PC-9 (cell line): ENCODE results near the gene PIK3R6. TPM values are rescaled to one million over a fixed set of nuclear protein-coding genes. Genes with fewer than 3 reads are reported as not detected.

Experiments
- BruUV-seq: library from RNA; stranded (reverse); fragments of 400-500 nt; replicated peaks from 2 replicates; lab custom pipeline; 2021; lab: Mats Ljungman, UMichigan
- CTCF ChIA-PET: fragments of 300-600 bp; sonication (Branson Sonifier 250); formaldehyde crosslinking; loops from one replicate; lab custom pipeline; 2022; ENCODE audit warnings: antibody characterized with exemption; lab: Charles Lee
- POLR2A ChIA-PET: fragments of 300-600 bp; sonication (Branson Sonifier 250); formaldehyde crosslinking; loops from one replicate; lab custom pipeline; 2022; ENCODE audit warnings: antibody characterized with exemption; ENCODE audit not compliant: unreplicated experiment; lab: Charles Lee
- DNase-seq, 2 experiments: peaks; one replicate each; pipeline versions ENCODE4 v3.0.0 to v3.0.0-alpha.2; 2015 to 2022; ENCODE audit warnings: mixed read lengths in 1 of 2
- H2AFZ ChIP-seq: fragments of 200-600 bp; sonication (generic); 2 replicates; pipeline ENCODE4 v1.8.1; 2017; ENCODE audit warnings: antibody characterized with exemption
- H3F3A ChIP-seq: fragments of 200-600 bp; sonication (generic); 2 replicates; pipeline ENCODE4 v1.8.1; 2017; ENCODE audit warnings: antibody characterized with exemption, mild to moderate bottlenecking, low read depth; ENCODE audit not compliant: insufficient read depth
- H3K27ac ChIP-seq: fragments of 200-600 bp; sonication (generic); 2 replicates; pipeline ENCODE4 v1.6.1; 2016; ENCODE audit warnings: mixed run types
- H3K27me3 ChIP-seq: fragments of 200-600 bp; sonication (generic); 2 replicates; pipeline ENCODE4 v1.6.1; 2016; ENCODE audit warnings: low read depth, mixed run types; ENCODE audit not compliant: insufficient read depth
- H3K36me3 ChIP-seq: fragments of 200-600 bp; sonication (generic); 2 replicates; pipeline ENCODE4 v1.6.1; 2016; ENCODE audit warnings: low read depth, mixed run types
- H3K4me1 ChIP-seq: fragments of 200-600 bp; sonication (generic); replicated peaks from 2 replicates; pipeline ENCODE4 v1.6.1; 2016; ENCODE audit warnings: mixed run types; ENCODE audit not compliant: insufficient read depth
- H3K4me2 ChIP-seq: fragments of 200-600 bp; sonication (generic); 2 replicates; pipeline ENCODE4 v1.6.1; 2017; ENCODE audit warnings: mixed run types
- H3K4me3 ChIP-seq: fragments of 200-600 bp; sonication (generic); 2 replicates; pipeline ENCODE4 v1.6.1; 2016; ENCODE audit warnings: mixed run types
- H3K79me2 ChIP-seq: fragments of 200-600 bp; sonication (generic); 2 replicates; pipeline ENCODE4 v1.6.1; 2017; ENCODE audit warnings: low read depth, mixed run types
- H3K9me2 ChIP-seq: fragments of 200-600 bp; sonication (generic); 2 replicates; pipeline ENCODE4 v1.8.1; 2017; ENCODE audit warnings: mild to moderate bottlenecking; ENCODE audit not compliant: insufficient read depth
- H3K9me3 ChIP-seq: fragments of 200-600 bp; sonication (generic); 2 replicates; pipeline ENCODE4 v1.8.1; 2016; ENCODE audit warnings: low read depth; ENCODE audit not compliant: insufficient read depth
- H4K20me1 ChIP-seq: fragments of 200-600 bp; sonication (generic); 2 replicates; pipeline ENCODE4 v1.8.1; 2017; ENCODE audit not compliant: insufficient read depth
- CTCF ChIP-seq: fragments of 200-600 bp; sonication (generic); conservative IDR thresholded peaks from 2 replicates; pipeline ENCODE4 v1.6.1; 2017; ENCODE audit warnings: mixed run types, antibody characterized with exemption, mild to moderate bottlenecking, moderate library complexity
- EZH2 ChIP-seq: fragments of 200-600 bp; sonication (generic); IDR thresholded peaks from 2 replicates; pipeline ENCODE4 v1.8.0; 2017; ENCODE audit warnings: antibody characterized with exemption, low read depth
- intact Hi-C: fragments of 100-400 bp; cut with micrococcal nuclease; formaldehyde crosslinking; loops from one replicate; pipeline ENCODE4 v1.10.0; 2022; ENCODE audit not compliant: unreplicated experiment
- total RNA-seq: library from RNA; stranded (reverse); gene quantifications from 2 replicates; pipeline ENCODE4 v1.2.3, GENCODE V29; 2021

Gene PIK3R6
- total RNA-seq, 1 experiment from 2014 or later: not detected

DNA sequence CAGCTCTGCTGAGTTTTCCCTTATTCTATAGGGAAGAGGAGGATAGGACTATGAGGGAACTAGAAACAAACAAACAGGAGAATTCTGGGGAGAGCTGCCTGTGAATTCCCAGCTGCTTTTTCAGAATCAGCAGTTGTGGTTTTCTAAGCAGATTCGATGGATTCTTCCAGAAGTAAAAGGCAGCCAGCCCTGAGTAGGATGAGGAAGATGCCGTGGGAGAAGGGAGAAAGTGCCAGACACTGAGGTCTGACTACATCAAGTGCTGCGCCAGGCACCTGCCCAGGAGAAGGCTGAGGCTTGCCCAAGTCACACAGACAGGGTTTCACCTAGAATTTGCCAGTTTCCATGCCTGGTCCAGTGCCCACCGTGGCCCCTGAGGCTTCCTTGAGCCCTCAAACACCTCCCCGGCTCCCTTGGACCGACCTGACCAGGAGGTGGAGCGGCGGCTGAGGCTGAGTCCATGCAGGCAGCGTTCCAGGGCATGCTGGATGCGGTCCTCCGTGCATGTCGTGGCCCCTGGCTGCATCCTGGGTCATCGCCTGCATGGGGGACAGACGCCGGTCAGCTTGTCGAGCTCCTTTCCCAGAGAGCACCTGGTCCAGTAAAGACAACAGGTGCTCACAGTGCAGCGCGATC is 43.6 kb upstream of the PIK3R6 start:
- BruUV-seq: no TSS peak
- Histone ChIP-seq H3F3A (no peaks in the 10 kb centered on the region), H2AFZ (no peak overlapping the region), H3K4me3 (no peak overlapping the region), H3K4me1 (no peaks in the 10 kb centered on the region), H3K27me3 (peaks cover 73% of the 10 kb centered on the region), H3K36me3 (no peaks in the 10 kb centered on the region), H3K4me2 (no peak overlapping the region), H3K9me2 (no peaks in the 10 kb centered on the region), H3K9me3 (no peaks in the 10 kb centered on the region), H4K20me1 (no peaks in the 10 kb centered on the region), H3K27ac (no peak overlapping the region), H3K79me2 (no peaks in the 10 kb centered on the region)
- DNase-seq: no peak
- POLR2A ChIA-PET: no interaction called here
- TF ChIP-seq CTCF (no peak), EZH2 (no peak)
- CTCF ChIA-PET: no interaction called here
- intact Hi-C loops: no loop called here

GRCh38 chr17:8909586-8910270 is 42.3 kb upstream of the PIK3R6 start:
- H3K36me3 ChIP-seq: no peaks in the 10 kb centered on the region
- H2AFZ ChIP-seq: no peak overlapping the region
- DNase-seq: no peak
- no peak overlapping the region for H3K4me3 ChIP-seq
- H3K4me1 ChIP-seq: no peaks in the 10 kb centered on the region
- ChIA-PET CTCF (no interaction called here), POLR2A (no interaction called here)
- H3K27ac ChIP-seq: no peak overlapping the region
- no peaks in the 10 kb centered on the region for H3F3A ChIP-seq
- intact Hi-C loops: no loop called here
- no peaks in the 10 kb centered on the region for H3K9me3 ChIP-seq
- TF ChIP-seq CTCF (no peak), EZH2 (no peak)
- no peaks in the 10 kb centered on the region for H4K20me1 ChIP-seq
- H3K79me2 ChIP-seq: no peaks in the 10 kb centered on the region
- no TSS peak for BruUV-seq
- H3K4me2 ChIP-seq: no peak overlapping the region
- H3K27me3 ChIP-seq: peaks cover 82% of the 10 kb centered on the region
- H3K9me2 ChIP-seq: no peaks in the 10 kb centered on the region

GRCh38 chr17:8905331-8905730 is 37.9 kb upstream of the PIK3R6 start:
- no peaks in the 10 kb centered on the region for H3K79me2 ChIP-seq
- H3K36me3 ChIP-seq: no peaks in the 10 kb centered on the region
- POLR2A ChIA-PET: no interaction called here
- H3K4me1 ChIP-seq: no peaks in the 10 kb centered on the region
- DNase-seq: no peak
- CTCF ChIA-PET: no interaction called here
- intact Hi-C loops: no loop called here
- H3K9me3 ChIP-seq: no peaks in the 10 kb centered on the region
- H4K20me1 ChIP-seq: no peaks in the 10 kb centered on the region
- H3K27me3 ChIP-seq: peaks cover 64% of the 10 kb centered on the region
- BruUV-seq: no TSS peak
- no peak overlapping the region for H3K4me3 ChIP-seq
- no peaks in the 10 kb centered on the region for H3F3A ChIP-seq
- H3K27ac ChIP-seq: no peak overlapping the region
- TF ChIP-seq CTCF (no peak), EZH2 (no peak)
- no peak overlapping the region for H3K4me2 ChIP-seq
- H3K9me2 ChIP-seq: no peaks in the 10 kb centered on the region
- H2AFZ ChIP-seq: no peak overlapping the region
